AML-193 (cell line): ENCODE results near the gene F11.
"Not testable (repeated sequence)": the region's sequence is repeated elsewhere in the genome, so short reads cannot be mapped to it uniquely, and the experiment has no call there.

ENCODE experiments used
- DNase-seq, 2 experiments: peaks; one replicate each; lab custom pipeline; 2025; lab: John Stamatoyannopoulos, UW

F11 gene

GRCh38 chr4:186298031-186298647 lies 32.1 kb downstream of the F11 start:
- no peak for DNase-seq

DNA sequence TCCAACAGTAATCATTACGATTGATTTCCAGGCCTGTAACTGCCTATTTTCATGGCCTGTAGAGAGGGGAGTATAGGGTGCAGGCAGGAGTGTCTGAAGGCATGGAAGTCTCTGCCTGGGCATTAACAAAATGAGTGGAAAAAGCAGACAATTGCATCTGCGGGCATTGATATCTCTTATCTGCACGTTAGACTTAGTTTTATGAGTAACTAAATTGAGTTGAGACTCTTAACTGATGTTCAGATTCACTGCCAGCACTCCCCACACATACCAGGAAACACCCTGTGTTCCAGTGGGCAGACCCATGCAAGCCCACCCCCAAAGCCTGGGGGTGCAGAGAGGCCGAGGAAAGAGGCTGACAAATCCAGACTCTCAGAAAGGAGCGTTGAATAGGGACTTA lies 33.3 kb downstream of the F11 start:
- no peak for DNase-seq

DNA sequence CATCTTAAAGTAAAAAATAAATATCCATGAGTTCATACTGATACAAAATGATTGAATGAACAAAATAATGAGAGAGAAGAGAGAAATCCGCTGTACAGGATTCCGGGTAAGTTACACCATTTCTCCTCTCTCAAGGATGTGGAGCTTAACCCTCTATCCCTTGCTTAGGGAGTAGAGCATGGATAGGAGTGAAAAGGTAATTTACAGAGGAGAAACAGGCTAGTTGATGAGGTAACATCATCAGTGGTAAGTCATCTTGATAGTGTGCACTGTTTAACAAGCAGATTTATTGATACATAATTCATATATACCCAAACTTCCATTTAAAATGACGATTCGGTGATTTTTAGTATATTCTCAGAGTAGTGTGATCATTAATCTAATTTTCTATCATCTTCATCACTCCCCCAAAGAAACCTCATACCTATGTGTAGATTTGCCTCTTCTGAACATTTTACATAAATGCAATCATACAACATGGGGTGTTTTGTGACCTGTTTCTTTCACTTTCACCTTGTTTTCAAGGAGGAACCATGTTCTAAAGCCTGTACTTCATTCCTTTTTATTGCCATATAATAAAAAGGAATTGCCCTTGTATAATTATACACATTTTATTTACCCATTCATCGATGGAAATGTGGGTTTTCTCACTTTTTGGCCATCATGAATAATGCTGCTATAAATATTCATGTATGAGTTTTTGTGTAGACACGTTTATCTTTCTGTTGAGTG lies 34.8 kb downstream of the F11 start:
- no peak for DNase-seq

DNA sequence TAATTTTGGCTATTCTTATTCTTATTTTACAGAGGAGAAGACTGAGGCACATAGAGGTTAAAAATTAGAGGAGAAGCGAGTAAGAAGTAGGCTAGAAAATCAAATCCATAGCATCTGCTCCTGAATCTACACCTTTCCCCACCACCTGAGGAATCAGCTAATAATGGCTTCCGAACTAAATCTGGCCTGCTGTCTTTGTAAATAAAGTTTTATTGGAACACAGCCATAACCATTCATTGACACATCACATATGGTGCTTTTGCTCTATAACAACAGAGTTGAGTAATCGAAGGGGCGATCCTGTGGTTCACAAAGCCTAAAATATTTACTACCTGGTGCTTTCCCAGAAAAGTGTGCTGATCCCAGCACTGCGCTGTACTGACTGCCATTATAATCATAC lies 38.2 kb downstream of the F11 start:
- no peak for DNase-seq

DNA sequence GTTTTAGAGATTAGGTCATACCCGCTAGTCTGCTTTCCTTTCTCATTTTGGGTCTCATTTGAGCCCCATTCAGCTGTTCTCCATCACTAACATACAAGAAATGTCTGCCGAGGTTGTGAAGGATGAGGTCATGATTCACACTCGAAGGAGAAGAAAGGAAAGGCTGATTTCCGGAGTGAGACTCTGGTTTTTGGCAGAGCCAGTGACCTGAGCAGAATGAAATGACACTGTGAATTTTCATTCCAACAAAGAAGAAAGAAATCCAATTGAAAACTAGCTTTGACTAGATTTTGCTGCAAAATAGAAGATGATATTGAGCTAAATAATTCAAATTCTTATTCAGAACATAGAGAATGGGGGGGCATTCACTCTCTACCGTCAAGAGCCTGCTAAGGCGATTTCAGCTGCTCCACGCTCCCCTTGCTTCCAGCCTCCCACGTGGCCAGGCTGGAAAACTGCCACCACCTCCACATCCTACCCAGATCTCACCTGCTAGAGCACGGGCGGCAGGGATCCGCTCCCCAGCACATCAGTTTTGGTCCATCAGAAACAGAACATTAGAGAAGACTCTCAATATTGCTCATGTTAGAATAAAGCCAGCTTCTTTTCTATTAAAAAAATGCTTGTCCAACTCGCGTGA lies 39.0 kb downstream of the F11 start:
- DNase-seq = no peak

DNA sequence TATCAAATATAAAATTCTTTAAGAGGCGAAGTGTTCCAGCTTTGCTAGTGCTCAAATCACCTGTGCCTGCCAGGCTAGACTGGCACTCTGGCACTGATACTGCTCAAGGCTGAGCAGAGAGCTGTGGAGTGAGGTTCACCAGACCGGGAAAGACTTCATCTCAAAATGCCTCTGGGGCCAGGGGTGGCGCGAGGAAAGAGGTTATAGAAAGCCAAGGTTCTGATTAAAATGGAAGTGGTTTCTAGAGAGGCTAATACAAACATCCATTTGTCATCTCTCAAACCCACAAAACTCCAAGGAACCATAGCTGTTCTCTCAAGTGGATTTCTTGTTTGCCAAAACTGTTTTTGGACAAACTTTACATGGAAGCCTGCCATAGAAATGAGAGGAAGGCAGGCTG lies 41.5 kb downstream of the F11 start:
- no peak for DNase-seq

GRCh38 chr4:186307916-186308315 lies 41.9 kb downstream of the F11 start:
- DNase-seq = no peak

DNA sequence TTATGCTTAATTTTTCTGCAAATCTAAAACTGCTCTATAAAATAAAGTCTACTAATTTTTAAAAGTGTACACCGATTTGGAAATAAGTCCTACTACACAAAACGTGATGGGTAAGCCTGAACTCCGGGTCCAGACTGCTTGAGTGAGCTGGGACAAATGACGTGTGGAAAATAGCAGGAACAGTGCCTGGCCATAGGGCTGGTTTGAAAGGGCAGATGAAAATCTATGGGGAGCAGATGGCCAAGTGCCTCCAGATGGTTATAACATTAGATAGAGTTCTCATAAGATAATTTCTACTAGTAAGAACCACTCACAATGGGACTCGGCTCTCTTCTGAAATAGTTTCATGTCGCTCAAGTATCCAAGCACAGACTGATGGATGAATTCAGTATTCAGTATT lies 52.5 kb downstream of the F11 start:
- DNase-seq = no peak

GRCh38 chr4:186324660-186325059 lies 58.7 kb downstream of the F11 start:
- DNase-seq = not testable (repeated sequence)

DNA sequence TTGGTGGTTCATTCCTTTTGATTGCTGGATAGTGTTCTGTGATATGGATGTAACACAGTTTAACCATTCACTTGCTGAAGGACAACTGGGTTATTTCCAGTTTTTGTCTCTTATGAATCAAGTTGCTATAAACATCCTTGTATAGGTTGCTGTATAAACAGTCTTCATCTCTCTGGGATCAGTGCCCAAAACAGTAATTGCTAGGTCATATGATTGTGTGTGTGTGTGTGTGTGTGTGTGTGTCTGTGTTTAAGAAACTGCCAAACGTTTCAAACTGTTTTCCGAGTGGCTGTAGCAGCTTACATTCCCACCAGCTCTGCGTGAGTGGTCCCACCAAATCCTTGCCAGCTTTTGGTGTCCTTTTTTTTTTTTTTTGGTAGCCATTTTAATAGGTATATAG lies 60.4 kb downstream of the F11 start:
- DNase-seq = no peak

DNA sequence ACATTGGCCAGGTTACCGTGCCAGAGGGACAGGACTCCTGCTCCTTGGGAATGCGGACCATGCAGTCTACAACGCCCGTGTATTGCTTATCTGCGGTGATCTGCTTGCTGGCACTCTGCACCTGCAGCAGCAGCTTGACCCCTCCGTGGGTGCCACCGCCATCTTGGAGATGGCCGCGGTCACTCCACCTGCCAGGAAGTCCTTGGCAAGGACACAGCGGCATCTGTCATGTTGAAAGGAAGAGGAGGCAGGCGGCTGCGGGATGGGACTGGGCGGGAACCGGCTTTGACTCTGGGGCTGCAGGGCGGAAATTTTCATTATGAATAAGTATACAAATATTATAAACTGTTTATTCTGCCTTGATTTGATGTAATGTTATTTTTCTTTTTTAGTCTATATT lies 63.4 kb downstream of the F11 start:
- DNase-seq = no peak

- no peak for DNase-seq
These were observed 64.4 kb downstream of the F11 start for GRCh38 chr4:186330368-186330767.

GRCh38 chr4:186335793-186336192 lies 69.8 kb downstream of the F11 start:
- no peak for DNase-seq
